Bone marrow (tissue), 2 donors: ENCODE data around the gene CRACR2B.

Source experiments
- DNase-seq, 2 donors: peaks; one replicate each; lab custom pipeline; 2025; lab: John Stamatoyannopoulos, UW

CRACR2B gene

DNA sequence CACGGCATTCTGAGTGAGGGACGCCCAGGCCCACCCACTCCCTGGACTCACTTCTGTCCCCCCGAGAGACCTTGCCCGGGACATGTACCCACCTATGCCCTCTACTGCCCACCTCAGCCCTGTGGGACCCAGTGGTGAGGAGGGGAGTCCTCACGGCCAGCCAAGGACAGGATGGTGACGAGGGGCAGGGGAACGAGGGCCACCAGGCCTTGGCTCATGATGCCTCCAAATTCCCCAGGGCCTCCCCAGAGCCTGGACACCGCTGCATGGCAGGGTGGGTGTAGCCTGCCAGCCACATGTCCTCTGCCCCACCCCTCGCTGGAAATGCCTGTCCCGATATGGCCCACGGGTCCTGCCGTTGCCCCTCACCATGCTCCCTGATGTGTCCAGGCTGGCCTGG, 41.1 kb downstream of the CRACR2B start:
- no peak for DNase-seq

DNA sequence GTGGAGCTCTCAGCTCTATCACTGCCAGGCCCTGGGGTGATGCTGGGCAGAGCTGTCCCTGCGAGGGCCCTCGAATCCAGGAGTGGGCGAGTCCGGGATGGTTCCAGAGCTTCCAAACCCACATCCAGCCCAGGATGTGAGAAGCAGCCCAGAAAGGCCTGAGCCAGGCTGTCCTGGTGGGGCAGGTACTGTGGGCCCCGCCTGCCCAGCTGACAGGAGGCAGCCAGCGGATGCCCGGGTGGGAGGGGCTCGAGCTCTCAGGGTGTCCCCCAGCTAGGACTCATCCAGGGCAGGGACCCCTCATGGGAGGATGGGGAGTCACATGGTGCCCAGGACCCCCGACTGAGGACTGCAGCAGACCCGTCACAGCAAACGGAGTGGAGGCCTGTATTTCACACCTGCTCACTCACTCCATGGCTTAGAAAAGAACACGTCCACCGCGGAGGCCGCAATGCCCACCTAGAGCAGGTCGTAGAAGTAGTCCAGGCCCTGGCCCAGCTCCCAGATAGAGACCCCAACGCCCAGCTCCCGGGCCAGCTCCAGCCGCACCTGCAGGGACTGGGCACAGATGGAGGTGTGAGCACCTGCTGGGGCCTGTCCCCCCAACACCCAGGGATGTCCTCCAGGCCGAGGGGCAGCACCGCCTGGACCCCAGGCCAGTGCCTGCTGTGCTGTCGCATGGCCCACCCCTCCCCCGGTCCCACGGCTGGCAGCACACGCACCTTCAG, 41.8 kb downstream of the CRACR2B start:
- no peak for DNase-seq

DNA sequence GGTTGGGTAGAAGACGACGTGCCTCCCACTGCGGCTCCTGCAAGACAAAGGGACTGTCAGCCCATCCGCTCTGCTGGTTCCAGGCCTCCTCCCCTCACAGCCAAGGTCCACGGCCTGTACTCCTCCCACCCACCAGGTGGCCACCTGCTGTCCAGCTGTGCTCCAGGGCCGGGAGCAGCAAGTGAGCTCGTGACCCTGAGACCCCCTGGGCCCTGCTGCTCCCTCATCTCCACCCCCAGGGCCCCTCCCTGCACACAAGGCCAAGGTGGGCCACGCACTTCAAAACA, 42.4 kb downstream of the CRACR2B start:
- DNase-seq = no peak

DNA sequence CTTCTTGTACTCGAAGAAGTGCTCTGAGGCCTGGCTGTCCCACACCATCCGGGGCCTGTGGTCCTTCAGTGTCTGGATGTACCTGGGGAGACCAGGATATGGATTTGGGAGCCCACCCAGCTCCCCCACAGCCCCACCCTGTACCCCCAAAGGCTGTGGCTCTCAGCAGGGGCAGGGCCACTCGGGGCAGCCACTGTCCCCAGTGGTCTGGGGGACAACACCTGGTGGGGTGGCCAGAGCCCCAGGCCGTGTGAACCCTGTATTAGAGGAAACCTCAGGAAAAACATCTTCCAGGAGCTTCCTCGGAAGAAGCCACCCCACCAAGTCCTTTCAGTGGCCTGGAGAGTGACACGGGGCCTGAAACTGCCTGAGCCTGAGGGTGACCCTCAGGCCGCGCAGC, 42.7 kb downstream of the CRACR2B start:
- no peak for DNase-seq

DNA sequence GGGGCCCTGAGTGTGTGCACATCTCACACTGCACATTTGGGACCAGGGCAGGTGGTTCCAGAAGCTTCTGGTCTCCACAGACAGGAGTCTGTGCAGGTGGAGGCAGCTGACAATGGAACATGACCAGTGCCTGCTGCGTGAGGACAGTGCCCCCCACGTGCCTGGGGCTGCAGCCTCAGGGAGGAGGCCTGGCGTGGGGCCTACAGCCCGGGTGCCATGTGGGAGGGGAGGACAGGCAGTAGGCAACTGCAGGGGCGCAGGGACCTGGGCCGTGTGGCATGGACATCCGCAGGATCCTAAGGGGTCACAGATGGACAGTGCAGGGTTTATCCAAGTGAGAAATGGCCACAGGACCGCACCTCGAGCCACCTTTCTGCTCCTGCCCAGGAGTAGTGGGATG, 43.8 kb downstream of the CRACR2B start:
- DNase-seq = no peak

DNA sequence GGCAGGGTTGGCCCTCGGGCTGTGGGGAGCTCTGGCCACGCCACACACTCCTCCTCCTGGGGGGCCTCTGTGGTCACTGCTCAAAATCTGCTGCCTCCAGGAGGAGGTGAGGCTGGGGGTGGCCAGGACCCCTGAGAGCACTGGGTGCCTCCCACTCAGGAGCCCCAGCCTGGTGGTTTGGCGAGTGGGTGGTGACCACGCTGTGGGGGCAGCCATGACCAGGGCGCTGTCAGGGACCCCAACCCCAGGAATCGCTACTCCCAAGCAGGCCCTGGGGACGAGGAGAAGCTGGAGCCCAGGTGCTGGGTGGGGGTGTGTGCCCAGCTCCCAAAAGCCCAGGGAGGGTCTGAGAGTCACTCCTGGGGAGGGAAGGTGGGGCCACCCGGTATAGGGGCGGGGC, 45.1 kb downstream of the CRACR2B start:
- DNase-seq = no peak

DNA sequence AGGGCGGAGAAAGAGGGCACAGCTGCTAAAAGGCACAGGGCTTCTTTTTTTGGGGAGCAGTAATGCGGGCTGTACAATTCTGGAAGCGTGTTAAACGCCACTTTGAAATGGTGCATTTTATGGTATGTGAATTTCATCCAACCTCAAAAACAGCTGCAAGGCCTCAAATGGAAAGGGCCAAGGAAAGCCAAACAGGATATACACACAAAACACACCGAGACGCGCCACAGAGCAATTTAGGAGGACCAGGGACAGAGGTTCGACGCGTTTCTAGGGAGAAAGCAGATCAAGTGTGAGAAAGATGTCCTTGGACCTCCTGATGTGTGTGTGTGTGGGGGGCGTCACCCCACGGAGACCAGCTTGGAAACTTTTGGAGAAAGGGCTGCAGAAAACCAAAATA, 46.0 kb downstream of the CRACR2B start:
- DNase-seq = no peak

DNA sequence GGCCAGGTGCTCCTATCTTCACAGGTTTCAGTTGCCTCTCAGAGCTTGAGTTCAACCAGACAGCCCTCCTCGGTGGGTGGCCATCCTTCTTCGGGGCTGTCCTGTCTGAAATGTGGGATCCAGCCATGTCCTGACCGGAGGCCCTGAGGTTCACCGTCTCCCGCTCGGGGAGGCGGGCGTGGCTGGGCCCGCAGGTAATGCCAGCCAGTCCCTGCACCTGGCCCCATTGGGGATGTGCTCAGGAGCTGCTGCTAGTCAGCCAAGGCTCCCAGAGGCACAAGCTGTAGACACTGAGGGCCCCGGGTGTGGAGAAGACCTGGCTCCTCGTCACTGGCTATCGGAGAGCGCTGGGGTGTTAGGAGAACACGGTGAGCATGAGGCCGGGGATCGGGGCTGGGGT, 47.5 kb downstream of the CRACR2B start:
- DNase-seq = no peak

DNA sequence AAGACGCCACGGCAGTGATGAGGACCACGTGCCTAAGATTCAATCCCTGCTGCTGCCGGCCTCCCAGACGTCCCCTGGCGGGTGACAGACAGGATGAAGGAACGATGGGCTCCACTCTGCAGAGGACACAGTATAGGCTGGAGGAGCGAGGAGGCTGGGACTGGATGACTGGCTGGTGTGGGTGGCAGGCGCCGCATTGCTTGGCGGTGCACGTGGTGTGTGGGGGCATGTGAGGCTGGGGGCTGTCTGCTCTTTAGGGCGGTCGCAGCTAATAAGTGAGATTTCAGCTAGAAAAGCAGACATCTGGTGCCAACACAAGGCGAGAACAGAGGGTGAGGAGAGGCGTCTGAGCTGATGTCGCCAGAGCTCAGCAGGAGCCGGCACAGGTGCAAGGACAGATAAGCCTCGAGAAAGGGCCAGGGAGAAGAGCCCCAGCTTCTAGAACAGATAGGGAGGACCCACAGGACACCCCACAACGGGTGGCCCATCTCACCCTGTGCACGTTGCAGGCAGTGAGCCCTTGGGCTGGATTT, 48.1 kb downstream of the CRACR2B start:
- no peak for DNase-seq

DNA sequence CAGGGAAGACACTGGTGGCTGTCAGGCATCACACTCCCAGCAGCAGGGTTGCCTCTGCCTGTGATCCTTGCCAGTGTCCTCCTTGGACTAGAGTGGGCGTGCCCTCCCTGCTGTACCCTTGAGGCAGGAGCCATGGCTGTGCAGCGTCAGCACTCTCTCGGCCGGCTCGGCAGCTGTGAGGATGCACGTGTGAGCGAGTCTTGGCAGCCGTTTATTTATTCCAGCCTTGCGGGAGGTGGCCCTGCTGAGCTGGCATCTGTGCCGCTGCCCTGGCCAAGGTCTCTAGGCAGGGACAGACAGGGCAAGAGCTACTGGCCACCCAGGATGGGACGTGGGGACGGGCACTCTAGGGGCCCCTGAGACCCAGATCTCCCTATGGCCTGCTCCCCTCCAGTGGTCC, 48.8 kb downstream of the CRACR2B start:
- DNase-seq = no peak

DNA sequence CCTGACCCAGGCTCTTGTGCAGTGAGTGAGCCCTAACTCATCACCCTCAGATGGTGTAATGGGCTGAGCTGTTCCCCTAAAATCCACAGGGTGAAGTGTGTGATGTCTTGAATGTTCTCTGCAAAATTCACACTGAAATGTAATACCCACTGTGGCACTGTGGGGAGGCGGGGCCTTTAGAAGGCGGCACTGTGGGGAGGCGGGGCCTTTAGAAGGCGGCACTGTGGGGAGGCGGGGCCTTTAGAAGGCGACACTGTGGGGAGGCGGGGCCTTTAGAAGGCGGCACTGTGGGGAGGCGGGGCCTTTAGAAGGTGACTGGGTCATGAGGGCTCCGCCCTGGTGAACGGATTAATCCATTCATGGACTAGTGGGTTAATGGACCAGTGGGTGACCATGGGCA, 49.8 kb downstream of the CRACR2B start:
- no peak for DNase-seq

DNA sequence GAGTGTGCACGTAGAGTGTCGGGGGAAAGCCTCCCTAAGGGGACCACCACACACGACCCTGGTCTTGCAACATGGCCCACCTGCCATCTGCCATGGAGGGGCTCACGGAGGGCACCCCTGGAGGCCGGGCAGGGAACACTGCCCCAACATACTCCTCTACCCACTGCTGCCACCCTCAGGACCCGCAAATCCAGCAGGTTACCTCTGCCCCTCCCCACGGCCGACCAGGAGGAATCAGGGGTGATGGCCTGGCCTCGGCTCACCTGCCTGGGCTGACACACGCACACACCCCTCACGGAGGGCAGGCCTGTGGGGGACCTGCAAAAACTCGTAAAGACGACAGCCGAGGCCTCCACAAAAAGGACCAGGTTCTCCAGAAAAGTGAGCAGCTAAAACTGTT, 52.7 kb downstream of the CRACR2B start:
- no peak for DNase-seq
